SIG-M5 (cell line): ENCODE measurements around the gene CD33.

Experiments used
- DNase-seq: peaks from one replicate; lab custom pipeline; 2025; lab: John Stamatoyannopoulos, UW

CD33 gene

DNA sequence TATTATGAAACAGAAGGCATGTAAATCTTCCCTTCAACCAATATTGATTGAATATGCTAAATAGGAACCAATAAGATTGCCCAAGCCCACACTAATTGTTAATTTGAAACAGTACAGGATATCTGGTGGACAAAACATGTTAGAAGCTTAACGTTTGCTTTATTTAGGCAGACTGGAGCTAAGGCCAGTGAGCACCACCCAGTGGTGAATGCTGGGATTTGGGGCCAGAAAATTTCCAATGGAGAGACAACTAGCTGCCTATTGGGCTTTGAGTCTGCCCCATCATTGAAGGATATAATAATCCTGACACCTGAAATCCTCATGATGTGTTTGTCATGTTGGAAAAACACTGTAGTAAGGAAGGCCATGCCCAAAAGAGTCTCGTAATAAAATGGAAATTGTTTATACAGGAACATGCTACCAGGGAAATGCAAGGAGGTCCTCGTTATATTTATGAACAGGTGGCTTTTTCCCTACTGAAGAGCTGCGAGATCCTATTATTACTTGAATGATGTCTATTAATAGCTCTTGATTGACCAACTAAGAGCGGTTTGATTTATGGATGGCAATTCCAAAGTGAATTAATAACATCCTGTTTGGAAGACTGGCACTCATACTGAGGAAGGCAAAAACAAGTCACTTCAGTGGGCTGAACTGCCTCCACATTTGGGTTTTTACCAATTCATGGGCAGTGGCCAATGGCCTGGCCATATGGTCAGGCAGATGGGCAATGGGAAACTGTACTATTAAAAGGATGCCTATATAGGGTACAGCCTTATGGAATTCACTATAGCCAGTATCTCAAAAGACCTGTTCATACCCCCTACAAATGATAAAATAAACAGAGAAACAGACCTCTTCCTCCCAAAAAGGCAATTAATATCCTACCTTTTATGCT lies 34.7 kb downstream of the CD33 start:
- DNase-seq: no peak

DNA sequence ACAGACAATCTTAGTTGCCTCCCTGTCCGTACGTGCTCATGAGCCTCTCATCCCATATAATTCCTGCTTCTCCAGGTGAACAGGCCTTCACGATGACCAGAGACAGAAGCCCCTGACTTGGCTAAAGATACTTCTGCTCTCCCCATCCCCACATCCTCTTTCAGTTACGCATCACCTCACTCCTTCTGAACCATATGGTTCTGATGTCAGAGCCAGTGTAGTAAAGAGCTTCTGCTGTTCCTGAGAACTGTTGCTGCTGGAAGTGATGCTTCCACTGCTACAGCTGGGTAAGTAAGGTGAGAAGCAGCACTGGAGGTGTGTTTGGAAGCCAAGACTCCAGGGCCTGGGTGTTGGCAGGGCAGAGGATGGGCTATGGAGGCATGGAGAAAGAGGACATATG lies 38.9 kb downstream of the CD33 start:
- DNase-seq: no peak

DNA sequence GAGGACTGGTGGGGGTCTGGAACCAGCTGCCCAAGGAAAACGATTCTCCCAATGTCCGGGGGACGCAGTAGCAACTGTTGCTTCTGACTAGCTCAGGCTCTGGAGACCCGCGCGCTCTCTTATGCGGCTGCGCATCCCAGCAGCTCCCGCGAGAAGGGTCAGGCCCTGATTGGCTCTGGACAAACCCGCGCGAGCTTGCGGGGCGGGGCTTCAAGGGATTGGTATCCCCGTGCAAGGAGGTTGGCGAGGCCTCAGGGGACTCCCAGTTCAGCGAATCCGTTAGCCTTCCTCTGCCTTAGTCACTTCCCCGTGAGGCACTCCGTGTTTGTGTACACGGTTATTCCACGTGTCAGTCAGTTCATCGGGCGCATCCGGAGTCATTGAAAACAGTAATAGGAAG lies 46.2 kb downstream of the CD33 start:
- no peak for DNase-seq

DNA sequence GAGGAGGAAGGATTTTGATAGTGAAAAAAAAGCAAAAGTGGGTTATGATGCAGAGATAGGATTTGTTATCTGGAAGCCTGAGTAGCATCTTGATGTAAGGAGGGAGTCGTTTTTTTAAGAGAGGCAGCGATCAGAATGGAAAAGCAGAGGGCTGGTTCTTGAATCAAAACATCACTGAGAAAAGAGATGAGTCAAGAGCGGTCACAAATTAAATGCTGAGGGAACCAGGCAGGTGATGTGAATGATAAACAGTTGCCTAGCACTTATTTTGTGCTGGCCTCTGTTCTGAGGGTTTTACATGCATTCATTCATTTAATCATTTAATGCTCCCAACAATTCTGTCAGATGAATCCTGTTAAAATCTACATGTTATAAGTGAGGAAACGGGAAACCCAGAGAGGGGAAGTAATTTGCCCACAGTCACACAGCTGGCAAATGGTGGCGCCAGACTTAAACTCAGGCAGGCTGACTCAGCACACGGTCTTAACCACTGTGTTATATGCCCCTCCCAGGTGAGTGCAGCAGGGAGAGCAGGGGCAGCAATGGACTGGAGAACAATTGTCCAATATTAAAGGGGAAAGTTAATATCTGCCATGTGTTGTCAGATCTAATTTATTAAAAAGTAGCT lies 47.4 kb downstream of the CD33 start:
- DNase-seq: no peak

DNA sequence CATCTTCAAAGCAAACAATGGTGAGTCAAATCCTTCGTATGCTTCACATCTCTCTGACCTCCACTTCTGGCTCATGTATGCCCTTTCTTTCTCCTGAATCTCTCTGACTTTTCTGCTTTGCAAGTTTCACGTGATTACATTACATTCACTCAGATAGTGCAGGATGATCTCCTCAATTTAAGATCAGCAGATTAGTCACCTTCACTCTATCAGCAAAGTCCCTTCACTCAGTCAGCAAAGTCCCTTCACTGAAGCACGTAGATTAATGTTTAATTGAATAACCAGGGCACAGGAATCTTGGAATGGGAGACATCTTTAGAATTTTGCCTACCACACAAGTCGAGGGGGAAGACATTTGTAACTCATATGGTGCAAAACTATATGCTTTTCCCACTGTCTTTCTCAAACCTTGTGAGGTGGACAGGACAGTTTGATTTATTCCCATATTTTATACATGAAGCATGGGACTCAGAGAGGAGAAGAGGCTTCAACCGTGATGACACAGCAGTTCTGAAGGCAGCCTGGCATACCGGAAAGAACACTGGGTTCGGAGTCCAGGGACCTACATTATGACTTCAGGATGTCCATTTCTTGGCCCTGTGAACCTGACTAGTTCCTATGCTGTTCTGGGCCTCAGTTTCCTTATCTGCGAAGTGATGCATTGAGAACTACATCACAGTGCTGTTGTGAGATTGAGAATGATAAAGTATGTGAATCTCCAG lies 49.3 kb downstream of the CD33 start:
- no peak for DNase-seq

DNA sequence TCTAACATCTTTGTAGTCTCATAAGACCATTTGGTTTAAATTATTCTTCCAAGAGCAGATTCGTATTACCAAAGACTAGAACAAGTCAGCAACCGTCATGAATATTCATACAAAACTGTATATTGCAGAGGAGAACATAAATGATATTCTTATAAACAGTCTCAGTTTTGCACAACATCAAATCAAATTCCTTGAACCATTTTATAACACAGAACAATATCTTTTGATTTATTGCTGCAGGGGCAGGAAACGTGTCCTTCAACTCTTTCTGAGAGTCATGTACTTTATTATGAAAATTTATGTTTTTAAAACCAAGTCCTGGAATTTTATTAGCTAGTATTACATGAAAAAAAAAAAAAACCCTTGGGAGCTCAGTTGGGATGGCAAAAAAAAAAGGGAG lies 52.2 kb downstream of the CD33 start:
- no peak for DNase-seq

DNA sequence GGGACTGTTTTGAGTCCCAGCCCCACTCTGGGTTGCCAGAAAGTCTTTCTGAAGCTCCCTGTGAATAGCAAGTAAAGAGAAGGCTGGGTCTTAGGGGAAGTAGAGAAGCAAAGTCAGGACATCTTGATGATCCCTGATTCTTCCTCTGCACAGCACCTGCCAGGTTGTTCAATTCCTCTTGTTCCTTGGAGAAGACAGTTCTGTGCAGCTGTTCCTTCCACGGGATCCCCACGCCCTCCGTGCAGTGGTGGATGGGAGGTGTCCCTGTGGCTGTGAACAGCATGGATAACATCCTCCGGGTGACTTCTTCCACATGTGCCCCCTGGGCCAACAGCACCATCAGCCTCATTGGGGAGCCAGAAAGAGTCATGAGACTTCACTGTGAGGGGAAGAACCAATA lies 57.5 kb downstream of the CD33 start:
- DNase-seq: no peak

DNA sequence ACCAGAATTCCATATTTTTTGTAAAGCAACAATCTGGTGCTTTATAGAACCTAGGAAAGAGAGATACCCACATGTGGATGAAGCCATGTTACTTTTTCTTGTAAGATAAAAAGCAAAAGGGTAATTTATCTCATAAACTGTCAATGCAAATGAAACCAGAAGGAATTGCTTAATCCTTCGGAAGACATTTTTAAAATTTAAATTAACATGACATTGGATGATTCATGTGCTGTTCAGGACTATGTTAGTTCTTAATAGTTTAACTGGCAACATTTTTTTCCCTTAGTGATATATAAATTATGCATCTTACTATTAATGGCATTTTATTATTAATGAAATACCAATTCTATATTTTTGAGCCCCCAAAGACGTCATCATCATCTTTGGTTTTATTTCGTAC lies 60.8 kb downstream of the CD33 start:
- no peak for DNase-seq
